OCI-LY7 (cell line): ENCODE results near the gene ARHGEF10L.

Experiments
- CTCF ChIP-seq: fragments of 200-600 bp; sonication (generic); conservative IDR thresholded peaks from 2 replicates; pipeline ENCODE4 v1.5.1; 2014; ENCODE audit warnings: mild to moderate bottlenecking, antibody characterized with exemption, low read length, moderate library complexity, mixed read lengths
- EZH2phosphoT487 ChIP-seq: fragments of 200-600 bp; sonication (generic); IDR thresholded peaks from 2 replicates; pipeline ENCODE4 v1.6.1; 2018; ENCODE audit warnings: low read depth, borderline replicate concordance, mild to moderate bottlenecking, mixed run types, antibody characterized with exemption, low read length, moderate library complexity, mixed read lengths

- no peak for TF ChIP-seq CTCF
- no peak for TF ChIP-seq EZH2phosphoT487
These were observed 123.3 kb downstream of the ARHGEF10L start for GRCh38 chr1:17662786-17663185.
